Stomach (tissue), 9 donors: ENCODE data around the gene WDR72. TPM values are rescaled to one million over a fixed set of nuclear protein-coding genes. Genes with fewer than 3 reads are reported as not detected.

Experiments used
- DNase-seq, 2 donors: peaks; one replicate each; pipeline versions ENCODE4 v3.0.0 to v3.0.0-alpha.2; 2013 to 2019
- H3K27ac ChIP-seq, 5 donors: fragments of 200-600 bp in 4 of 5; sonication (generic) in 4 of 5; one replicate each; pipeline ENCODE4 v1.5.1; 2013 to 2019; ENCODE audit warnings: mild to moderate bottlenecking in 1 of 5, moderate library complexity in 1 of 5
- H3K27me3 ChIP-seq, 3 donors: fragments of 200-600 bp; sonication (generic); one replicate each; pipeline ENCODE4 v1.5.1; 2017 to 2019; ENCODE audit warnings: mixed run types in 1 of 3
- H3K36me3 ChIP-seq, 4 donors: fragments of 200-600 bp; sonication (generic); 1 replicate in 3 of 4; 2 replicates in 1 of 4; pipeline ENCODE4 v1.5.1; 2016 to 2019
- H3K4me1 ChIP-seq, 4 donors: fragments of 200-600 bp; sonication (generic); one replicate each; pipeline ENCODE4 v1.5.1; 2016 to 2019
- H3K4me3 ChIP-seq, 4 donors: fragments of 200-600 bp; sonication (generic) in 3 of 4; one replicate each; pipeline ENCODE4 v1.5.1; 2016 to 2019; ENCODE audit warnings: mild to moderate bottlenecking in 1 of 4
- H3K9me3 ChIP-seq, 4 donors: fragments of 200-600 bp; sonication (generic); one replicate each; pipeline ENCODE4 v1.5.1; 2016 to 2019
- EP300 ChIP-seq: sonication (generic); formaldehyde crosslinking; IDR thresholded peaks from one replicate; pipeline ENCODE4 v1.6.1; 2017; ENCODE audit warnings: antibody characterized with exemption
- POLR2A ChIP-seq, 4 donors: fragments of 450-650 bp; IDR thresholded peaks; one replicate each; pipeline ENCODE4 v1.6.1; 2016; ENCODE audit warnings: antibody characterized with exemption in 4 of 4, control low read depth in 2 of 4, mild to moderate bottlenecking in 1 of 4, moderate library complexity in 1 of 4
- POLR2AphosphoS5 ChIP-seq, 3 donors: sonication (generic); formaldehyde crosslinking; IDR thresholded peaks; one replicate each; pipeline ENCODE4 v1.6.1; 2016; ENCODE audit warnings: antibody characterized with exemption in 3 of 3
- WGBS, 5 donors: extraction: QIAGEN DNeasy Blood & Tissue Kit in 3 of 5; methylation state at CpG; one replicate each; pipeline versions ENCODE4 v1.1.5 to v1.1.7; 2013 to 2018; 5-methylcytosine and 5-hydroxymethylcytosine counted together
- intact Hi-C: fragments of 100-400 bp; cut with DNase I; formaldehyde crosslinking; loops from one replicate; pipeline ENCODE4 v1.15.1; 2023; ENCODE audit warnings: low total_unique reads
- polyA plus RNA-seq, 3 donors: library from polyadenylated mRNA; stranded (reverse); fragments of 200-250 nt; gene quantifications; one replicate each; pipeline ENCODE4 v1.2.3, GENCODE V29; 2013
- total RNA-seq, 5 donors: library from RNA; depleted of rRNA; stranded (reverse); fragments of >200 nt; gene quantifications; one replicate each; pipeline versions ENCODE4 v1.1.0 to v1.2.3, GENCODE V29; 2014 to 2016
- TF ChIP-seq, protein P1 (sequence below), 7 experiments: fragments of 450-650 bp in 4 of 7; fragments of 200-600 bp in 3 of 7; sonication (generic) in 3 of 7; IDR thresholded peaks; one replicate each; pipeline ENCODE4 v1.5.1; 2016 to 2019; ENCODE audit warnings: antibody characterized with exemption in 7 of 7, control low read depth in 2 of 7, mild to moderate bottlenecking in 1 of 7
- donor health status: healthy with polysubstance abuse.
- donor health status: Bipolar disorder and iron deficiency.
- donor health status: healthy.

WDR72 gene
- total and polyA plus RNA-seq, 8 donors: under 0.01 to 0.61 (median 0.41) TPM; not detected in 2

DNA sequence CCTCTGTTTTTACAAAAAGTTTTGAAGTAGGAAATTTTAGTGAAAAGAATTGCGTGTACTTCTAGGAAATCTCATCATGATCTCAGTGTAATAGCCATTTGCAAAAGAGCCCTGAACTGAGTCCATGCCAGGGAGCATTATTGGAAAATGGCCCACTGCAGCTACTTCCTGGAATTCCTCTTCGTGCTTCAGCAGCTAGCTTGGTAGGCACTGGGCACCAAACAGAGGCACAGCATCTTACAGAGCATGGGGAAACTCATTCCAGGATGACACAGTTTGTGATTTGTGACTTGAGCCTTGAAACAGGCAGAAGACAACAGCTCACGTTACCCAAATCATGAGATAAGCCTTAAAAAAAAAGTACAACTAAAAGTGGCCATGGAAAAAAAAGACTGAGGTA, 179.1 kb downstream of the WDR72 start:
- intact Hi-C loops: no loop called here
- no peaks in the 10 kb centered on the region for H3K4me1 ChIP-seq
- DNase-seq: peak; percentile 9 to 43
- WGBS, 5 donors: 24 to 39% (median 33%) methylated on average over 3 of the region's 3 CpGs
- TF ChIP-seq, protein P1, sequence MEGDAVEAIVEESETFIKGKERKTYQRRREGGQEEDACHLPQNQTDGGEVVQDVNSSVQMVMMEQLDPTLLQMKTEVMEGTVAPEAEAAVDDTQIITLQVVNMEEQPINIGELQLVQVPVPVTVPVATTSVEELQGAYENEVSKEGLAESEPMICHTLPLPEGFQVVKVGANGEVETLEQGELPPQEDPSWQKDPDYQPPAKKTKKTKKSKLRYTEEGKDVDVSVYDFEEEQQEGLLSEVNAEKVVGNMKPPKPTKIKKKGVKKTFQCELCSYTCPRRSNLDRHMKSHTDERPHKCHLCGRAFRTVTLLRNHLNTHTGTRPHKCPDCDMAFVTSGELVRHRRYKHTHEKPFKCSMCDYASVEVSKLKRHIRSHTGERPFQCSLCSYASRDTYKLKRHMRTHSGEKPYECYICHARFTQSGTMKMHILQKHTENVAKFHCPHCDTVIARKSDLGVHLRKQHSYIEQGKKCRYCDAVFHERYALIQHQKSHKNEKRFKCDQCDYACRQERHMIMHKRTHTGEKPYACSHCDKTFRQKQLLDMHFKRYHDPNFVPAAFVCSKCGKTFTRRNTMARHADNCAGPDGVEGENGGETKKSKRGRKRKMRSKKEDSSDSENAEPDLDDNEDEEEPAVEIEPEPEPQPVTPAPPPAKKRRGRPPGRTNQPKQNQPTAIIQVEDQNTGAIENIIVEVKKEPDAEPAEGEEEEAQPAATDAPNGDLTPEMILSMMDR (IDR thresholded peaks at IDR 0.05): no peak
- TF ChIP-seq POLR2AphosphoS5 (IDR thresholded peaks at IDR 0.05) (no peak), EP300 (no peak), POLR2A (IDR thresholded peaks at IDR 0.05) (no peak)
- H3K36me3 ChIP-seq: no peaks in the 10 kb centered on the region
- H3K27me3 ChIP-seq: no peaks in the 10 kb centered on the region
- H3K9me3 ChIP-seq: no peaks in the 10 kb centered on the region
- H3K27ac ChIP-seq: no peak overlapping the region
- no peak overlapping the region for H3K4me3 ChIP-seq

DNA sequence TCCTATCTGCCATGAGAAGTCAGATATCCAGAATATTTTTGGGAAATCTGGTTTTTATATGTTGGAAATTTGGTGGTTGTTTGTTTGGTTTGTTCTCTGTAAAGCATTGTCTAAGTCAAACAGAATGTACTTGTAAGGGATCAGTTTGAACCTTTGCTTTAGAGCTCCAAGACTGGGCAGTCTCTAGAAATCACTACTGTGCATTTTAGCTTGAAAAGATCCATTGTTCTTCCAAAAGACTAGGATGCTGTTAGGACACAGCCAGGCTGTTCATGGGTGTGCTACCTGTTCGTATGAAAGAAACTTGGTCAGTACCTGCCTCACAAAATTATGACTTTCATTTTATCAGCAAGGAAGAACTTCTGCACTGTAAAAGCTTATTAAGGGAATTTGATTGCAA, 182.6 kb downstream of the WDR72 start:
- TF ChIP-seq POLR2AphosphoS5 (IDR thresholded peaks at IDR 0.05) (no peak), EP300 (no peak), POLR2A (IDR thresholded peaks at IDR 0.05) (no peak)
- TF ChIP-seq, protein P1 (IDR thresholded peaks at IDR 0.05): no peak
- H3K27ac ChIP-seq: no peak overlapping the region
- H3K27me3 ChIP-seq: no peaks in the 10 kb centered on the region
- no peak overlapping the region for H3K4me3 ChIP-seq
- H3K9me3 ChIP-seq: no peaks in the 10 kb centered on the region
- WGBS, 5 donors: 24 to 63% (median 38%) methylated on average over 1 of the region's 1 CpG
- intact Hi-C loops: no loop called here
- H3K36me3 ChIP-seq: no peaks in the 10 kb centered on the region
- DNase-seq: no peak
- no peaks in the 10 kb centered on the region for H3K4me1 ChIP-seq

DNA sequence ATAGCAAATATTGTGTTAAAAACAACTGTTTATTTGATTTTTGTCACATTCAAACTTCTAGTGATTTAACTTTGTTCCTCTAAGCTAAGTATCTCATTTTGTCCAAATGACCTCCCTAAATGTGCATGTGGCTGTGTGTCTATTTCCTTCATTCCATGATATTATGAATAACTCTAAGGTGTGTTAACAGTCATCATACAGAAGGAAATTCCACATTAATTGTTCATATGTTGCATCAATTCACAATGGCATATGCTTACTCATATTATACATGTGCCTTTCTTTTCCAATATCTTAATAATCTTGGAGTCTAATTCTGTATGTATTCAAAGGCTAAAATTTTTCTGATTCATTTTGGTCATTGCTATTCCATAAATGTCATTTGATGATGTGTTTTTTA, 186.4 kb downstream of the WDR72 start:
- Histone ChIP-seq H3K27ac (no peak overlapping the region), H3K4me1 (no peaks in the 10 kb centered on the region), H3K9me3 (no peaks in the 10 kb centered on the region), H3K27me3 (no peaks in the 10 kb centered on the region), H3K4me3 (no peak overlapping the region), H3K36me3 (no peaks in the 10 kb centered on the region)
- TF ChIP-seq, protein P1 (IDR thresholded peaks at IDR 0.05): no peak
- TF ChIP-seq EP300 (no peak), POLR2AphosphoS5 (IDR thresholded peaks at IDR 0.05) (no peak), POLR2A (IDR thresholded peaks at IDR 0.05) (no peak)
- intact Hi-C loops: no loop called here
- no peak for DNase-seq

DNA sequence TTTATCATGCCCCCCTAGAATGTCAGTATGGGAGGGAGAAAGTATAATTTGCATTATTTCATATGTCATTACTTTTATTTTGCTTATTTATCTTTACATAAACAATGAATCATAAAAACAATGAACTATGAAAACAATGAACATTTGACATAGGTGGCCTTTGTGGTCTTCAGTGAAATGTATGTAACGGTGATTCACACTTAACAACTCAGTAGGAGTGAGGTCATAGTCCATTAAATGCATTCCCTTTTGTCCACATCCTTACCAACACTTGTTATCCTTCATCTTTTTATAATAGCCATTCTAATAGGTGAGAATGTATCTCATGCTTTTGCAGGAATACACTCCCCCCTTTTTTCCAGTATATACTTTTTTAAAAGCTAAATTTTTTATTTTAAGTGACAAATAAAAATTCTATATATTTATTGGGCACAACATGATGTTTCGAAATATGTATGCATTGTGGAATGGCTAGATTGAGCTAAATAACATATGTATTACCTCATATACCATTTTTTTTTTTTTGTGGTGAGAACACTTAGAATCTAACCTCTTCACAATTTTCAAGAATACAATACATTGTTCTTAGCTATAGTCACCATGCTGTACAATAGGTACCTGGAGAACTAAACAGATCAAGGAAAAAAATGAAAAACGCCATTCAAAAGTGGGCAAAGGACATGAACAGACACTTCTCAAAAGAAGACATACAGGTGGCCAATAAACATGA, 189.5 kb downstream of the WDR72 start:
- intact Hi-C loops: no loop called here
- H3K4me3 ChIP-seq: no peak overlapping the region
- DNase-seq: no peak
- no peaks in the 10 kb centered on the region for H3K36me3 ChIP-seq
- no peaks in the 10 kb centered on the region for H3K9me3 ChIP-seq
- no peak overlapping the region for H3K27ac ChIP-seq
- 74 to 81% (median 80%) methylated on average over 3 of the region's 3 CpGs for WGBS, 5 donors
- no peaks in the 10 kb centered on the region for H3K27me3 ChIP-seq
- TF ChIP-seq, protein P1 (IDR thresholded peaks at IDR 0.05): no peak
- TF ChIP-seq EP300: no peak
- no peak for TF ChIP-seq POLR2AphosphoS5 (IDR thresholded peaks at IDR 0.05)
- no peak for TF ChIP-seq POLR2A (IDR thresholded peaks at IDR 0.05)
- H3K4me1 ChIP-seq: no peaks in the 10 kb centered on the region
